Activated T-cell treated with anti-CD3 and anti-CD28 coated beads, Interleukin-2, amount 50 U/mL, for 24 hours (primary cell): Measurements from ENCODE around the gene ATXN7.
A peak's percentile ranks its signal among the peaks of the same experiment; 100 is the strongest.

Experiments
- DNase-seq: peaks from one replicate; pipeline ENCODE4 v3.0.0-alpha.2; 2020
- H3K27ac Mint-ChIP-seq: 2 replicates; pipeline ENCODE4 v1.8.0; 2020; ENCODE audit warnings: mild to moderate bottlenecking, mixed read lengths
- H3K27me3 Mint-ChIP-seq: 2 replicates; pipeline ENCODE4 v1.8.0; 2020; ENCODE audit warnings: mixed read lengths
- H3K36me3 Mint-ChIP-seq: 2 replicates; pipeline ENCODE4 v1.8.0; 2020; ENCODE audit warnings: low read depth, mixed read lengths
- H3K4me1 Mint-ChIP-seq: 2 replicates; pipeline ENCODE4 v1.8.0; 2020; ENCODE audit warnings: low read depth, mixed read lengths
- H3K4me3 Mint-ChIP-seq: 2 replicates; pipeline ENCODE4 v1.8.0; 2020; ENCODE audit warnings: mild to moderate bottlenecking, moderate library complexity, mixed read lengths
- H3K9me3 Mint-ChIP-seq: 2 replicates; pipeline ENCODE4 v1.8.0; 2020; ENCODE audit warnings: mixed read lengths

The ATXN7 gene

DNA sequence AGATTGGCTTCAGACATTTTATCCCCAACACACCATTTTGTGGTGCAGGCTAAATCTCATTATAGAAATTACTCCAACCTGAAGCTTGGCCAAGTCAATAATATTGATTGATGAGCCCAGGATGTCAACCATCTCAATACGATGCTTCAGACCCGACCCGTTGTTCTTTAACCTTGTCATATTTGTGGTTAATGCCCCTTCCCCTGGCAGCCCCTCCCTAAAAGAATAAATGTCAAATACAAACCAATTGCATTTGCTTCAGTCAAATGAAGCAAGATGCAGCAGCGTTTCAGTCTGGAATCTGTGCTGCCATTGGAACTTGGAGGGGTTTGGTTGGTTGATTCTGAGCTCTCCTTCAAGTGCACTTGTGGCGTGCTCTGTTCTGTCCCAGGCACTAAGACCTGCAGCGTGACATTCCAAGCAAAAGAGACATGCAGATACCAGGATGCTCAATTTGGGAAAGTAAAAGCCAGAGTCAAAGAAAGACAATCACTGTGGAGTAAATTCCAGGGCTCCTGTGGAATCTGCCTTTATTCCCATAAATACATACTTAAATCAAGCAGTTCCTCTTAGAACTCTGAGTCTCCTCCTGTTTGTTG is 183.4 kb downstream of the ATXN7 start:
- no peak overlapping the region for H3K27ac Mint-ChIP-seq
- H3K4me3 Mint-ChIP-seq: no peak overlapping the region
- H3K9me3 Mint-ChIP-seq: no peaks in the 10 kb centered on the region
- H3K36me3 Mint-ChIP-seq: no peaks in the 10 kb centered on the region
- no peak for DNase-seq
- H3K27me3 Mint-ChIP-seq: peaks cover 47% of the 10 kb centered on the region
- H3K4me1 Mint-ChIP-seq: peaks cover 9% of the 10 kb centered on the region

DNA sequence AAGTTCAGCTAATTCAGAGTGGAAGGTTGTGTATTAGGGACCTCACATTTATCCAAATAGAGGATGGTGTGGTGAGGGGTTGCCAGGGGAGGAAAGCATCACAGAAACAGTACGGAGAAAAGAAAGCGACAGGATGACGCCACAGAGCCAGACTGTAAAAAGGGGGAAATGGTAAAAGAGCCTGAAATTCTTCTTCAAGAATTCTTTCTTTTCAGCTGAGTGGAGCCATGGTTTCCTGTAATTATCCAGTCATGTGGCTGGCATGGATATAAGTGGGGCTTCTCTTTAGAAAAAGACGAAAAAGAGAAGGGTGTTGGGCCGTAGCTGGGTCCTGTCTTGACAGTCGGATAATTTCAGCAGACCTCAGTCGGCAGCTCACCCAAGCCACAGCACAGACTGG is 184.1 kb downstream of the ATXN7 start:
- Mint-ChIP-seq H3K27ac (no peak overlapping the region), H3K36me3 (no peaks in the 10 kb centered on the region), H3K4me1 (peaks cover 9% of the 10 kb centered on the region), H3K27me3 (peaks cover 45% of the 10 kb centered on the region), H3K9me3 (no peaks in the 10 kb centered on the region), H3K4me3 (no peak overlapping the region)
- no peak for DNase-seq

DNA sequence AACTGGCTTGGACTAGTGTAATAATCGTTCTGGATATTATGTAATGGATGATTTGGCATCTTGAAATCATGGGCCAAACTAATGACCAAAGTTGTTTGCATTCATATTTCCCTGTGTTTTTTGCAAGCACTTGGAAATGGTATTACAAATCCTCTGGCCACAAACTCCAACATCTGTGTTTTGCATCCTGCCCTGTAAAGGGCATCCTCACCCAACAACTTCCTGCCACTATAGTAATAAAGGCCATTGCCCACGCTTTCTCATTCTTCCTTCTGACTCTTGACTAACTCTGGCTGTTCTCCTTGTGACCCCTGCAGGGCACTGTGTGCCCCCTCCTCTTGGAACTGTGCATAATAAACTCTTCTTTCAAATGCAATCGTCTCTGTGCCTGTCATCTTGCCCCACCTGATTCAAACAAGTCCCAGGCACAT is 185.0 kb downstream of the ATXN7 start:
- Mint-ChIP-seq H3K9me3 (no peaks in the 10 kb centered on the region), H3K27me3 (peaks cover 37% of the 10 kb centered on the region), H3K4me1 (peaks cover 9% of the 10 kb centered on the region), H3K36me3 (no peaks in the 10 kb centered on the region), H3K4me3 (no peak overlapping the region), H3K27ac (peak overlapping the region; percentile 3)
- DNase-seq: no peak

DNA sequence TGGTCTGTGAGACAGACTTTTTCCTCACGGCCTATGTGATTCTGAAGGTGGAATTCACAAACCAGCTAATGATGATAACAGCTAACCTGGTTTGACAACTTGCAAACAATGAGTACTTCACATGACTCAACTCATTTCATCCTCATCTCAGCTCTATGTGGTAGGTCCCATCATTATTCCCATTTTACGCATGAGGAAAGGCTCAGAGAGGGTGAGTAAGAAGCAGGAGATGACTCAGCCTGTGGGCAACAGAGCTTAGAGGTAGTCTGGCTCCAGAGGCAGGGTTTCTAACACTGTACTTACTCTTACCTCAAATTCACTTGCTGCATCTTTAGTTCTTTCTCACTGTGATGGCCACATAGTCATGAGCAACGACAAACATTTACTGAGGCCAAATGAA is 185.5 kb downstream of the ATXN7 start:
- Mint-ChIP-seq H3K4me3 (no peak overlapping the region), H3K4me1 (peaks cover 9% of the 10 kb centered on the region), H3K36me3 (no peaks in the 10 kb centered on the region), H3K9me3 (no peaks in the 10 kb centered on the region), H3K27ac (peak overlapping the region; percentile 3), H3K27me3 (peaks cover 33% of the 10 kb centered on the region)
- DNase-seq: no peak

DNA sequence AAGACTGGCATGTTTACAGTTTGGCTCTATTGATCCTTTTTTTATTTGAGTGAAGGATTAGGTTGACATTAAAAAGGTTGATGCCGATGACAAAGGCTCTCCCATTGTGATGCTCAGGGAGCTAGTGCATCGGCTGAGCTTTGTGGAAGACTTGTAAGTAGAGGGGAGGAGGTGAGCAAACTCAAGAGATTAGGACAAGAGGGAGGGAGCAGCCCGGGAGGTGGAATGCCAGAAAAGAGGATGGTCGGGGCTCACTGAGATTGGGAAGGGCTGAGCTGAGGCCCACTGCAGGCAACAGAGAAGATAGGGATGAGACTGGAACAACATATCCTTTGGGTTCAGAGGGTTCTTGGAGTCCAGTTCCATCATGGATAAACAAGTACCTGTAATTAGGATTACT is 186.2 kb downstream of the ATXN7 start:
- H3K4me3 Mint-ChIP-seq: no peak overlapping the region

More for the DNA sequence above, 186.2 kb downstream of the ATXN7 start:
- Mint-ChIP-seq H3K27me3 (peaks cover 29% of the 10 kb centered on the region), H3K9me3 (no peaks in the 10 kb centered on the region), H3K4me1 (peaks cover 9% of the 10 kb centered on the region), H3K27ac (no peak overlapping the region), H3K36me3 (no peaks in the 10 kb centered on the region)
- no peak for DNase-seq
